ENCODE measurements around the gene RND2.

- TF ChIP-seq CTCF (conservative IDR thresholded peaks at IDR 0.05), result no peak
- no peak for TF ChIP-seq ZFX (IDR thresholded peaks at IDR 0.05)
Measured at GRCh38 chr17:42999003-42999525, 26.0 kb upstream of the RND2 start.
